ELR (cell line): ENCODE data around the gene UBL3.
A peak's percentile ranks its signal among the peaks of the same experiment; 100 is the strongest.

ENCODE experiments used
- DNase-seq: peaks from one replicate; pipeline ENCODE4 v3.0.0-alpha.2; 2015; ENCODE audit warnings: low read depth

UBL3 gene

GRCh38 chr13:29810145-29810742 is 40.2 kb downstream of the UBL3 start:
- no peak for DNase-seq

- DNase-seq = no peak
Observed at GRCh38 chr13:29808264-29808663, 42.2 kb downstream of the UBL3 start.

- no peak for DNase-seq
Observed at GRCh38 chr13:29805994-29806979, 44.1 kb downstream of the UBL3 start.

DNA sequence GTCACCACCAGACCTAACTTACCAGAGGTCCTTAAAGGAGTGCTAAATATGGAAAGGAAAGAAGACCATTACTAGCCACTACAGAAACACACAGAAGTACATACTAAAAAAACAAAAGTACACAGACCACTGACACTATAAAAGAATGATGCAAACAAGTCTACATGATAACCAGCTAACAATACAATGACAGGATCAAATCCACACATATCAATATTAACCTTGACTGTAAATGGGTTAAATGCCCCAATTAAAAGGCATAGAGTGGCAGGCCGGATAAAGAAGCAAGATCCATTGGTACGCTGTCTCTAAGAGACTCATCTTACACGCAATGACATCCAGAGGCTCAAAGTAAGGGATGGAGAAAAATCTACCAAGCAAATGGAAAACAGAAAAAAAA is 47.2 kb downstream of the UBL3 start:
- no peak for DNase-seq

GRCh38 chr13:29802621-29803020 is 47.8 kb downstream of the UBL3 start:
- DNase-seq = peak; percentile 6

GRCh38 chr13:29801737-29802305 is 48.6 kb downstream of the UBL3 start:
- DNase-seq = no peak

DNA sequence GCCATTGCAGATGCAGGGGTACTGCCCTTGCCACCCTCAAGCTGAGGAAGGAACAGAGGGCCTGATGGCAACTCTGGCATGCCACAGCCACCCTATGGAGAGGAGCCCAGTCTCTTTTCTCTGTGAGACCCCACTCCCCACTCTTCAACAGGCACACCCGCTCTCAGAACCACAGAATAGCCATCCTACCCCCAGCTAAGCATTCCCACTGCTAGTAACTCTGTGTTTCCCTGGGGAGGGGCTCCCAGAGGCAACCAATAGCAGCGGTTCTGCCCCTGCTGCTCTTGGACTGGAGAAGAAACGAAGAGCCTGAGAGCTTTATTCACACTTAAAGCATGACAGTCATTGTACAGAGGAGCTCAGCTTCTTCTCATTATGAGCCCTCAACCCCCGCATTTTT is 49.3 kb downstream of the UBL3 start:
- no peak for DNase-seq

DNA sequence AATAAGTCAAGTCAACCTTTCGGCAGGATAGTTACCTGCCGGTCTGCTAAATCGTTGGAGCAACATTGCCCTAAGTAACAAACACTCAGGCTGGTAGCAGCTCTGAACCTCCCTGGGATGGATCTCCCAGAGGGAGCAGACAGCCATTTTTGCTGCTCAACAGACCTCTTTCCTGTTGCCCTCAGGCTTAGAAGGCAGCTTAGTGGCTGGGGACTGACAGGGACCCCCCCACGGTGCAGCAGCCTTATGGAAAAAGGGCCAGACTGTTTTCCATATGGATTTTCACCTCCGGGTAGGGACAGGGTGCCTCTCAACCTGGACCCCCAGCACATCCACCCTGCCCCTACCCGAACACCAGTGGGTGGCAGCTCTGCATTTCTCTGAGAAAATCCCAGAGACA is 49.7 kb downstream of the UBL3 start:
- no peak for DNase-seq

- DNase-seq = no peak
Observed at GRCh38 chr13:29799041-29799440, 51.4 kb downstream of the UBL3 start.

DNA sequence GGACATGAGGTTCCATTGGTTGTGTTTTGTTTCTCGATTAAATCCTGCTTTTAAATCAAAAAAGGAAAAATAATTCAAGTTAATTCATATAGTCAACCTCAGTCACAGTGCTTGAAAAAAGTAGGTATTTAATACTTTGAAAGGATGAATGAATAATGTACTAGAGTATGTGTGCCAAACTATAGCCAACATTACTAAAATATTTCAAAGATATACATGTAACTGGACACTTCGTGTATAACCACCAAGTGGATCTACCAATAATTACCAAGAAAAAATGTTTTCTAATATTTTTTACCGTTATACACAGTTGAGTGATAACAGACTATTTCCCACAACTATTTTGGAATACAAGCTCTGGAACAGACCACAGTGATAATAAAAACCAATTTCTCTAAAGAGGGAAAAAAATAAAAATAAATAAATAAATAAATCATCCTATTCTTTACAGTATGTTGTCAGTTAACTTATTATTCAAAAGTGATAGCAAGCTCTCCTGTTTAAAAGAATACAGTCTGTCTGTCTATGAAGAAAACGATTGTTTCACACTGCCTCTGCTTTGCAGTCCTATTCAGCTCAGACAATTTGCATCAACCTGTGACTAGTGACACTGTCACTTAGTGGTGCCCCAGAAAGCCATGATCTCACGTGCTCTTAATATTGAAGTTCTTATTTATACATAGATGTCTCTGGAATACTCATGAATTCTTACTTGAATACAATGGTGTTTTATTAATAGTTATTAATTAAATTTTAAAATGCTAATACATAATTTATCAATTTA is 58.2 kb downstream of the UBL3 start:
- no peak for DNase-seq

DNA sequence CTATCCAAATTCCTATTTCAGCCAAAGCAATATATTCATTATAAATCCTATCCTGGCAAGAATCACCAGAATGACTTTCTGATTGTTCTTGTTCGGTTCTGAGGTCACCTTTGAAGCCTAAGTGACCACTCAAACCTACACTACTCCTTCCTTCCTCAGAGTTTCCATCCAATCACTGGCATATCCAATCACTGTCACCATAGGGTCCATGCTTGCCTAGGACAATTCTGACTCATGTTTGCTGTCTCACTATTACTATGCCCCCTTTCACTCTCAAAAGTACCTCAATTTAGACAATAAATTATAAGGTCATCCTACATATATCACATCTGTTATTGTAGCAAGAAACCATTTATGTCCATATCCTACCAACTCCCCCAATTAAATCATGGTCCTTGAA is 58.9 kb downstream of the UBL3 start:
- DNase-seq = no peak

DNA sequence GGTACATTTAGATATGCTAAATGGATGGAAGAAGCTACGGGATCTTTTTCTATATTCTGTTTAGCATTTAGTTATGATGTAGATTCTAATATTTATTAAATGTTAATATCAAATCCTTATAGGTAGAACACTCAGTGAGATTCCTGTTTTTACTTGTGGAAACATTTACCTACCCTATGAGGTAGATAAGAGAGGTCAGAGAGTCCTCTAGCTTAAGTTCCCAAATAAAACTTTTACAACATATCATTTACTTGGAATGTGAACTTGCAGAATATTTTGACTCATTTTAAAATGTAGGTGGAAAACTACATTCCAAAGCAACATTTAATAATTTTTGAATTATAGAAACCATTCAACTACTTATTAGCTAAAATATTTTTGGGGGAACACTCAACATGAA is 63.7 kb downstream of the UBL3 start:
- DNase-seq = no peak

DNA sequence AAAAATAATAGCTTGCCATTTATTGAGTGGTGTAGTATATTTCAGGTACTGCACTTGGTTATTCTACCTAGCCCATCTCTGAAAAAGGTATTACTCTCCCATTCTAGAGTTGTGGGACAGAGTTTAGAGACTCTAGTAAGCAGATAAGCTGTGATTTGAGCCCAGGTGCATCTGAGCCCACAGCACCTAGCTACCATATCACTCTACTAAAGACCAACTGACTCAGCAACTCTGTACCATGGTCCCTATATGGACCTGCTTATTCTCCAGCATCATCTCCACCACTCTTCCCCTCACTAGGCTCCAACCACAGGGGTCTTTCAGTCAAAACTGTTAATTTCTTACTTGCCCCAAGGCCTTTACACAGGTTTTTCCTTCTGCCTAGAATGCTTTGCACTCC is 64.4 kb downstream of the UBL3 start:
- no peak for DNase-seq

GRCh38 chr13:29782798-29783197 is 67.6 kb downstream of the UBL3 start:
- DNase-seq = no peak

DNA sequence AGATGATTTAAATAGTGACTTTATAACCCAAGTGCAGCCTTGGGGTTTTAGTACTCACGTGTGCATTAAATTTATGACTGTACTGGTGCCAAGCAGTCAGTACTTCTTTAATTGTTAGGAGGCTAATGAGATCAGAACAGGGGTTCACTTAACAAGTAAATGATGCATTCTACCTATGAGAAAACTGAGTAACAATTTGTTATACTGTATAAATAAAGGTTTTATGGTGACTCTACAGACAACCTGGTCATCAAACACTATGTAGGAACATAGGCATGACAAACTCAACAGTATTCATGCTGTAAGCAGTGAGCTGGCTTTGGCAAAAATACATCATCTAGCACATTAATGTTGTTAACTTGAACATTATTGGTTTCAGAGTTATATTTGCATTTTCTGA is 75.6 kb downstream of the UBL3 start:
- no peak for DNase-seq

- DNase-seq = peak; percentile 64
Observed at GRCh38 chr13:29771247-29771646, 79.2 kb downstream of the UBL3 start.

DNA sequence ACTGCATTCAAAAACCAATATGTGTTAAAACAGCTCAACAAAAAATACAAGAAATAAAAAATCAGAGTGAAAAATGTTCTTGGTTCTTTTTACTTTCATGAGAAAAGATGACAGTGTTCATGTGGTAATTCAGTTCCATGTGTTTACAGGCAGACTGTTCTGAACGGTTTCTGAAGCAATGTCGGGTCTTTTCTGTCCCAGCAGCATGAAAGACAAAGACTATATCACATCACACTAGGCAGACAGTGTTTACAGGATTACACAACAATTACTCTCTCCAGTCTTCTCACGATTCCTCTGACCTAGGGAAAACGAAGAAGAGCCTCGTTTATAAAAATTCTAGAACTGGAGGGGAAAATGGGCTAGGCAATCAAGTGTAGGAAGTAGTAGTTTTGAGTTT is 83.4 kb downstream of the UBL3 start:
- no peak for DNase-seq

DNA sequence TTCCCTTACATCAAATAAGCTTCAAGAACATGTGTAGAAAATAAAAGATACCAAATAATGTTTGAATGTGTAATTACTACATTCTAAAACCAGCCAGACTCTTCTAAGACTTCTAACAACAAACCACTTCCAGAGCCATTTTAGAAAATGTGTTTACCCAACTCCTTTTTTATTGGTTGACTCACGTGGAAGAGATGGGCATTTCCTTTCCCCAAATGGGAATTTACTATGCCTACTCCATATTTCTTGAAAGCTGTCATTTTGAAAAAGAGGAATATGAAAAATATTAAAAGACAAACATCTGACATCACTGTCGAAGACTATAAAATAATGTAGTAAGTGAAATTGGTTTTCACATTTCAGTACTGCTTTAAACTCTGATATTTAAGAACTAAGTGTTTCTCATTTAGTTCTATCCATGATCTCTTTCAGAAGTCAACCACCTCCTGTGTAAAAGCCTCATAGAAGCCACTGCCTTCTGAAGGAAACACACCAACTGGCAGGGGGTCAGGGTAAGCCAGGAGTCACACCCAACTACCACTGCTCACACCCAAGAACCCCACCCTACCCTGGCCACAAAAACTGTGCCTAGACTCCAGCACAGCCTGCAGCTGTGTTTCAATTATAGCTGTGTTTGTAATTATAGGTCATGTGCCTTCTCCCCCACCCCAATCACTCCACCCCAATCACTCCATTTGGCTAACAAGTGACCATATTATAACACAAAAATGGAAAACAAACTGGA is 86.8 kb downstream of the UBL3 start:
- DNase-seq = no peak

DNA sequence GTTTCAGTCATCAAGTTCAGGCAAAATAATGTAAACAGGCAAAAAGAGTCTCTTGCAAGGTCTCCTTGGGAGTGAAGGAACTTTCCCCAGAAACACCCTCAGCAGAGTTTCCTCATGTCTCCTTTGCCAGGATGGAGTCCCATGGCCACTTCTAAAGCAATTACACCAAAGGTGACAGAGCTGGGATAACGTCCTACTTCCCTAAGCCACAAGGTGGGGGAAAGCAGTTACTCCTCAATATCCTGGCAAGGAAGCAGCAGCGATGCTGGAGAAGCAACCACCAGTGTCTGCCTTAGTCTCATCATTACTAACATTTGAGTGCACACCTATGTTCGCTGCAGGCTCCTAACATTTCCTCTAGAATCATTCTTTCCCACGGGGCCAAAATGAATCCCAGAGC is 88.6 kb downstream of the UBL3 start:
- DNase-seq = peak; percentile 25

DNA sequence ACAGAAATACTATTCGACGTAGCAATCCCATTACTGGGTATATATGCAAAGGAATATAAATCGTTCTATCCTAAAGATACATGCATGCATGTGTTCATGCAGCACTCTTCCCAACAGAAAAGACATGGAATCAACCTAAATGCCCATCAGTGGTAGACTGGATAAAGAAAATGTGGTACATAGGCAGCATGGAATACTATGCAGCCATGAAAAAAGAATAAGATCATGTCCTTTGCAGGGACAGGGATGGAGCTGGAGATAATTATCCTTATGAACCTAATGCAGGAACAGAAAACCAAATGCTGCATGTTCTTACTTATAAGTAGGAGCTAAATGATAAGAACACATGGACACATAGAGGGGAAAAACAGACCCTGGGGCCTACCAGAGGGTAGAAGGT is 89.3 kb downstream of the UBL3 start:
- DNase-seq = no peak

DNA sequence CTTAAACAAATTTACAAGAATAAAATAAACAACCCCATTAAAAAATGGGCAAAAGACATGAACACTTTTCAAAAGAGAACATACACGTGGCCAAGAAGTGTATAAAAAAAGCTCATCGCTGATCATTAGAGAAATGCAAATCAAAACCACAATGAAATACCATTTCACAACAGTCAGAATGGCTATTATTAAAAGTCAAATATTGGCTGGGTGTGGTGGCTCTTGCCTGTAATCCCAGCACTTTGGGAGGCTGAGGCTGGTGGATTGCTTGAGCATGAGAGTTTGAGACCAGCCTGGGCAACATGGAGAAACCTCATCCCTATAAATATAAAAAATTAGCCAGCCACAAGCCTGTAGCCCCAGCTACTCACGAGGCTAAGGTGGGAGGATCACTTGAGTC is 89.9 kb downstream of the UBL3 start:
- no peak for DNase-seq
